Measurements from ENCODE around the gene RPS6KA5.
"Not testable (repeated sequence)": the region's sequence is repeated elsewhere in the genome, so short reads cannot be mapped to it uniquely, and the experiment has no call there.

The RPS6KA5 gene

GRCh38 chr14:90856115-90856514, 204.3 kb downstream of the RPS6KA5 start:
- not testable (repeated sequence) for DNase-seq

- no peak for DNase-seq
Measured at GRCh38 chr14:90853116-90853515, 207.3 kb downstream of the RPS6KA5 start.

GRCh38 chr14:90851327-90852036, 209.0 kb downstream of the RPS6KA5 start:
- DNase-seq = no peak

GRCh38 chr14:90850487-90850886, 210.0 kb downstream of the RPS6KA5 start:
- no peak for DNase-seq

- no peak for DNase-seq
Measured at GRCh38 chr14:90849787-90850444, 210.5 kb downstream of the RPS6KA5 start.

- DNase-seq = no peak
Measured at GRCh38 chr14:90848944-90849731, 211.3 kb downstream of the RPS6KA5 start.

- no peak for DNase-seq
Measured at GRCh38 chr14:90846511-90846910, 213.9 kb downstream of the RPS6KA5 start.

- DNase-seq = no peak
Measured at GRCh38 chr14:90844321-90844720, 216.1 kb downstream of the RPS6KA5 start.

GRCh38 chr14:90842726-90843125, 217.7 kb downstream of the RPS6KA5 start:
- no peak for DNase-seq

GRCh38 chr14:90840667-90841066, 219.8 kb downstream of the RPS6KA5 start:
- DNase-seq = not testable (repeated sequence)

- DNase-seq = no peak
Measured at GRCh38 chr14:90839889-90840266, 220.6 kb downstream of the RPS6KA5 start.

GRCh38 chr14:90839024-90839888, 221.2 kb downstream of the RPS6KA5 start:
- DNase-seq = no peak

- not testable (repeated sequence) for DNase-seq
Measured at GRCh38 chr14:90838531-90838930, 221.9 kb downstream of the RPS6KA5 start.

GRCh38 chr14:90837355-90837754, 223.1 kb downstream of the RPS6KA5 start:
- no peak for DNase-seq

GRCh38 chr14:90836692-90837063, 223.8 kb downstream of the RPS6KA5 start:
- DNase-seq = no peak

GRCh38 chr14:90831821-90832220, 228.6 kb downstream of the RPS6KA5 start:
- no peak for DNase-seq

GRCh38 chr14:90830931-90831701, 229.3 kb downstream of the RPS6KA5 start:
- no peak for DNase-seq

- DNase-seq = no peak
Measured at GRCh38 chr14:90829677-90830076, 230.8 kb downstream of the RPS6KA5 start.

GRCh38 chr14:90828642-90829487, 231.6 kb downstream of the RPS6KA5 start:
- DNase-seq = peak; percentile 29

- DNase-seq = peak; percentile 90
Measured at GRCh38 chr14:90827919-90828610, 232.4 kb downstream of the RPS6KA5 start.

Measured in CD4-positive, alpha-beta T cell treated with Interferon gamma for 1 hour (primary cell).